Uterus (tissue), 4 donors: Measurements from ENCODE around the gene SHOC2. TPM values are rescaled to one million over a fixed set of nuclear protein-coding genes. Genes with fewer than 3 reads are reported as not detected.

Experiments
- DNase-seq, 2 donors: peaks; one replicate each; pipeline ENCODE4 v3.0.0-alpha.2; 2019 to 2020
- H3K27ac ChIP-seq, 2 donors: fragments of 200-600 bp; sonication (generic); 1 replicate in 1 of 2; 2 replicates in 1 of 2; pipeline ENCODE4 v1.5.1; 2016 to 2018
- H3K27me3 ChIP-seq, 2 donors: fragments of 200-600 bp; sonication (generic); one replicate each; pipeline ENCODE4 v1.5.1; 2018 to 2019; ENCODE audit warnings: control low read depth in 1 of 2
- H3K36me3 ChIP-seq, 2 donors: fragments of 200-600 bp; sonication (generic); one replicate each; pipeline ENCODE4 v1.5.1; 2019; ENCODE audit warnings: control low read depth in 1 of 2
- H3K4me1 ChIP-seq, 2 donors: fragments of 200-600 bp; sonication (generic); one replicate each; pipeline ENCODE4 v1.5.1; 2018 to 2019; ENCODE audit warnings: control low read depth in 1 of 2
- H3K4me3 ChIP-seq, 2 donors: fragments of 200-600 bp; sonication (generic); 1 replicate in 1 of 2; 2 replicates in 1 of 2; pipeline ENCODE4 v1.5.1; 2018 to 2019; ENCODE audit warnings: mild to moderate bottlenecking in 1 of 2
- H3K9me3 ChIP-seq, 2 donors: fragments of 200-600 bp; sonication (generic); one replicate each; pipeline ENCODE4 v1.5.1; 2019; ENCODE audit warnings: control low read depth in 1 of 2
- POLR2A ChIP-seq, 2 donors: fragments of 450-650 bp; IDR thresholded peaks; one replicate each; pipeline ENCODE4 v1.6.1; 2016; ENCODE audit warnings: antibody characterized with exemption in 2 of 2, mild to moderate bottlenecking in 1 of 2, moderate library complexity in 1 of 2
- intact Hi-C: fragments of 100-400 bp; cut with DNase I; formaldehyde crosslinking; loops from one replicate; pipeline ENCODE4 v1.15.1; 2023; ENCODE audit warnings: low total_unique reads
- total RNA-seq, 4 donors: library from RNA; depleted of rRNA in 3 of 4; stranded (reverse); fragments of >200 nt in 3 of 4; gene quantifications; one replicate each; pipeline versions ENCODE4 v1.1.0 to v1.2.4, GENCODE V29; 2014 to 2023
- TF ChIP-seq, protein P1 (sequence below), 4 experiments: fragments of 200-600 bp in 2 of 4; fragments of 450-650 bp in 2 of 4; sonication (generic) in 2 of 4; IDR thresholded peaks; one replicate each; pipeline ENCODE4 v1.5.1; 2016 to 2019; ENCODE audit warnings: antibody characterized with exemption in 4 of 4, mild to moderate bottlenecking in 2 of 4, moderate library complexity in 1 of 4
- donor health status: DM: yes; HTN: yes; CAD: no.

SHOC2 gene
- total RNA-seq, 4 donors from 2014 or later = 21.3 to 114 (median 92.5) TPM

DNA sequence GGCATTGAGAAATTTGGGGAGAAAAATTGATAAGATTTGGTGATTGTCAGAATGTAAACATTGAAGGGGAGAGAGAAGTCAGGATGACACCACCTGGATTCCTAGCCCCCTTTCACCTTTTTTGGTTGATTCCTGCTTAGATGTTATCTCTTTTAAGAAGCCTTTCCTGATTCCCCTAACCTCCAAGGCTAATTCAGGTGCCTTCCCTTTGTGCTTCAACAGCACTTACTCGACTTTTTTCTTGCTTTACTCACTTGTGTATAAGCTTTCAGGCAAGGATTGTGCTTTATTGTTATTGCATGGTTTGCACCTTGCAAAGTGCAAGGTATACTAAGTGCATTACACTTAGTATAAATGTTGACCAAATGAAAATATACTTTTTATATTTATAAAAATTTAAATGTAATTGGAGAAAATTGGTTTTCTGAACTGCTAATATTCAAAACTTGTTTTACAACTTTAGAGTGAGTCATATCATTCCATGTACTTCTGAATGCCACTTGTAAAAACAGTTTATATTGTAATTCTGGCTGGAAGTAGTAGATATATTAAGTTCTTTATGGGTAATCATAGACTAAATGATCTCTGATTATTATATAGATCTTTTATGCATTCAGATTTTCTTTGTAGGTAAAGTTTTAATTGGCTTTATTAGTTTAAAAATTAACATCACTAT is 13.2 kb downstream of the SHOC2 start:
- intact Hi-C loops = no loop called here
- H3K4me1 ChIP-seq = peaks cover 0 to 4% of the 10 kb centered on the region in 2 donors
- no peaks in the 10 kb centered on the region for H3K9me3 ChIP-seq
- no peaks in the 10 kb centered on the region for H3K36me3 ChIP-seq
- H3K27ac ChIP-seq = no peak overlapping the region
- no peaks in the 10 kb centered on the region for H3K27me3 ChIP-seq
- TF ChIP-seq, protein P1, sequence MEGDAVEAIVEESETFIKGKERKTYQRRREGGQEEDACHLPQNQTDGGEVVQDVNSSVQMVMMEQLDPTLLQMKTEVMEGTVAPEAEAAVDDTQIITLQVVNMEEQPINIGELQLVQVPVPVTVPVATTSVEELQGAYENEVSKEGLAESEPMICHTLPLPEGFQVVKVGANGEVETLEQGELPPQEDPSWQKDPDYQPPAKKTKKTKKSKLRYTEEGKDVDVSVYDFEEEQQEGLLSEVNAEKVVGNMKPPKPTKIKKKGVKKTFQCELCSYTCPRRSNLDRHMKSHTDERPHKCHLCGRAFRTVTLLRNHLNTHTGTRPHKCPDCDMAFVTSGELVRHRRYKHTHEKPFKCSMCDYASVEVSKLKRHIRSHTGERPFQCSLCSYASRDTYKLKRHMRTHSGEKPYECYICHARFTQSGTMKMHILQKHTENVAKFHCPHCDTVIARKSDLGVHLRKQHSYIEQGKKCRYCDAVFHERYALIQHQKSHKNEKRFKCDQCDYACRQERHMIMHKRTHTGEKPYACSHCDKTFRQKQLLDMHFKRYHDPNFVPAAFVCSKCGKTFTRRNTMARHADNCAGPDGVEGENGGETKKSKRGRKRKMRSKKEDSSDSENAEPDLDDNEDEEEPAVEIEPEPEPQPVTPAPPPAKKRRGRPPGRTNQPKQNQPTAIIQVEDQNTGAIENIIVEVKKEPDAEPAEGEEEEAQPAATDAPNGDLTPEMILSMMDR (IDR thresholded peaks at IDR 0.05) = no peak
- no peak for TF ChIP-seq POLR2A (IDR thresholded peaks at IDR 0.05)
- no peak overlapping the region for H3K4me3 ChIP-seq
- DNase-seq = no peak

DNA sequence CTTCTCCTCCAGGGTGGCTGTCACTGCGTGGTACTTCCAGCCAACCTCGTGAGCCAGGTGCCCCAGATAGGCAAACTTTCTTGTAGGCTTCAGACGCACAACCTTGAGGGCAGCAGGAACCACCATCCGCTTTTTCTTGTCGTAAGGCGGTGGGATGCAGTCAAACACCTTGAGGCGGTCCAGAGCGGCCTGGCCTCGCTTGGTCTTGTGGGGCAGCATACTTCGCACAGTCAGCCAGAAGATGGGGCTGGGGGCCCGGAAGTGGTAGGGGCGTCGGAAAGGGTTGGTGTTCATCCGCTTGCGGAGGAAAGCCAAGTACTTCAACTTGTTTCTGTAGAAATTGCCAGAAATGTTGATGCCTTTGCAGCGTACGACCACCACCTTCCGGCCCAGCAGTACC is 17.4 kb downstream of the SHOC2 start:
- intact Hi-C loops = no loop called here
- Histone ChIP-seq H3K4me3 (no peak overlapping the region), H3K36me3 (no peaks in the 10 kb centered on the region), H3K27ac (no peak overlapping the region), H3K4me1 (peaks cover 0 to 4% of the 10 kb centered on the region in 2 donors), H3K9me3 (no peaks in the 10 kb centered on the region), H3K27me3 (no peaks in the 10 kb centered on the region)
- TF ChIP-seq, protein P1 (IDR thresholded peaks at IDR 0.05) = no peak
- TF ChIP-seq POLR2A (IDR thresholded peaks at IDR 0.05) = no peak
- no peak for DNase-seq

DNA sequence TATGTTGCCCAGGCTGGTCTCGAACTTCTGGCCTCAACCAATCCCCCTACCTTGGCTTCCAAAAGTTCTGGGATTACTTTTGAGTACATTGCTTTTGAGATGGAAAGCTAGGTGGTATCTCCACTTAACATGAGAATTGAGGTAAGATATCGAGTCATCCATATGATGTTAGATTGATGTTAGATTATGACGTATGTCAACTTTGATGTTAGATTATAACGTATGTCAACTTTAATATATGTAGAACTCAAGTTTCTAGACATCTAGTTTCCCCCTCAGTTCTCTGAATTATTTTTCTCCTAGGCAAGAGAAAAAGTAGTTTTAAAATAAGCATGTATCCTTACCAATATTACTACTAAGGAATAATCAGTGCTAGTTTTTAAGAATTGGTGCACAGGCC is 20.0 kb downstream of the SHOC2 start:
- no peaks in the 10 kb centered on the region for H3K9me3 ChIP-seq
- H3K4me3 ChIP-seq = no peak overlapping the region
- no peaks in the 10 kb centered on the region for H3K4me1 ChIP-seq
- no peak overlapping the region for H3K27ac ChIP-seq
- H3K36me3 ChIP-seq = no peaks in the 10 kb centered on the region
- no peak for TF ChIP-seq POLR2A (IDR thresholded peaks at IDR 0.05)
- TF ChIP-seq, protein P1 (IDR thresholded peaks at IDR 0.05) = no peak
- intact Hi-C loops = no loop called here
- DNase-seq = no peak
- H3K27me3 ChIP-seq = no peaks in the 10 kb centered on the region

DNA sequence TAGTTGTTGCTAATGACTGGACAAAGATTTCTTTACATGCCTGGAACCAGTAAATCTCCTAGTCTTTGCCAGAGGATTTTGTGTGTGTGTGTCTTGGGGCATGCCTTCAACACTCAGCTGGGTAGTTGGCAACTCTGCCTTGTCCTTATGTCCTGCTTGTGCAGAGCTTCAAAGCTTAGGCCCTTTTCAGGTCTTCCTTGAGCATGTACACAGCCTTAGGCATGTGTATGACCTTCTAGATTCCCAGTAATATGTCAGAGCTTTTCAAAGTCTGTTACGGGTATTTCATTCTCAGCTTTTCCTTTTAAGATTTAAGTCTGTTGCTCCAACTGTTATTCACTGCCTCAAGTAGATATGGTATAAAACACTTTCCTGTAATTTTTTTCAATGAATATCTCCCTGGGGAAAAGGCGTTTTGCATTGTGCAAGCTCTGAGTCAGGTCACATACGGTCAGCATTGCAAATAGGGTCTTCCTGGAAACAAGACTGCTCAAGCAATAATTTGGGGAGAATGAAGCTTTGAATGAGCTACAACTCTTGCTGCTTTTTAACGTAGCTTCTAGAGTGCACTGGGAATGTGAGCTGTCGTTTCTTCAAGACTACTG is 25.5 kb downstream of the SHOC2 start:
- Histone ChIP-seq H3K36me3 (no peaks in the 10 kb centered on the region), H3K27me3 (no peaks in the 10 kb centered on the region), H3K27ac (no peak overlapping the region), H3K4me1 (peaks cover 0 to 5% of the 10 kb centered on the region in 2 donors), H3K4me3 (no peak overlapping the region), H3K9me3 (no peaks in the 10 kb centered on the region)
- intact Hi-C loops = no loop called here
- DNase-seq = no peak
- TF ChIP-seq POLR2A (IDR thresholded peaks at IDR 0.05) = no peak
- TF ChIP-seq, protein P1 (IDR thresholded peaks at IDR 0.05) = no peak

DNA sequence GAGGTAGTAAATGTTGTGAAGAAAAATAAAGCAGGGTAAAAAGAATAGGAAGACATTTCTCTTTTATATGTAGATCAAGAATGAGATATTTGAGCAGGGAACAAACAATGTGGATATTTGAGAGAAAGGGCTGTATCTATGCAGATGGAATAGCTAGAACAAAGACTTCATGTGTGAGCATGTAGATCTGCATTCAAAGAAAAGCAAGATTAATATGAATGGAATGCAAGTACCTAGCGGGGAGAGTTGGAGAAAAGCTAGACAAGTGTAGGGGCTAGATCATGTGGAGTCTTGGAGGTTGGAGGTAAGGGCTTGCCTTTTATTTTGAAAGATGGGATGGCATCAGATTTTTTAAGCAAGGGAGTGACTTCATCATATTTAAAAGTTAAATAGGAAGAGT is 27.1 kb downstream of the SHOC2 start:
- H3K27ac ChIP-seq = no peak overlapping the region
- no peak for TF ChIP-seq POLR2A (IDR thresholded peaks at IDR 0.05)
- TF ChIP-seq, protein P1 (IDR thresholded peaks at IDR 0.05) = no peak
- no peak overlapping the region for H3K4me3 ChIP-seq
- DNase-seq = no peak
- no peaks in the 10 kb centered on the region for H3K36me3 ChIP-seq
- H3K9me3 ChIP-seq = no peaks in the 10 kb centered on the region
- intact Hi-C loops = no loop called here
- H3K4me1 ChIP-seq = peaks cover 0 to 5% of the 10 kb centered on the region in 2 donors
- H3K27me3 ChIP-seq = no peaks in the 10 kb centered on the region
